ENCODE measurements around the gene LYVE1. TPM values are rescaled to one million over a fixed set of nuclear protein-coding genes. Genes with fewer than 3 reads are reported as not detected.

LYVE1 gene
- total RNA-seq, 1 donor from 2014 or later: not detected

DNA sequence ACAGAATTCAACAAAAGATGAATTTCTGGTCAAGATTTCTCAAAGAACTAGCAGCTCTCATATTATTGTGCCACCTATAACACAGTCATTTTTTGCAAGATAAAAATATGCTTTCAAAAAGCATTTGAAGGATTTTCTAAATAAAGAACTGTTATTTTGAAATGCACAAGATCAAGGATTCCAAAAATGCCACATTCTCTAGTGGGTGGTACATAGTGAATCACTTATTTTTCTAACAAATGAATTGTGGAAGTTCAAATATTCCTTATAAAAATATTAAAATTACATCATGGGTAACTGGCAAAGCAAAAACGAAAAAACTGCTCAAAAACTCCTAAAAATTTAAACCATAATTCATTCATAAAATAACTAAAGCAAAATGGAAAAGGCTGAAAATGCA, 29.5 kb downstream of the LYVE1 start:
- no peak overlapping the region for H3K4me3 ChIP-seq (ENCODE audit: low read depth, low read length)
- no peak for DNase-seq (ENCODE audit: low read depth)
- H3K36me3 ChIP-seq (ENCODE audit: control insufficient read depth, insufficient read depth, low read length): no peaks in the 10 kb centered on the region
- H3K27me3 ChIP-seq (ENCODE audit: control insufficient read depth, insufficient read depth, low read length): no peaks in the 10 kb centered on the region
- TF ChIP-seq, protein P1, sequence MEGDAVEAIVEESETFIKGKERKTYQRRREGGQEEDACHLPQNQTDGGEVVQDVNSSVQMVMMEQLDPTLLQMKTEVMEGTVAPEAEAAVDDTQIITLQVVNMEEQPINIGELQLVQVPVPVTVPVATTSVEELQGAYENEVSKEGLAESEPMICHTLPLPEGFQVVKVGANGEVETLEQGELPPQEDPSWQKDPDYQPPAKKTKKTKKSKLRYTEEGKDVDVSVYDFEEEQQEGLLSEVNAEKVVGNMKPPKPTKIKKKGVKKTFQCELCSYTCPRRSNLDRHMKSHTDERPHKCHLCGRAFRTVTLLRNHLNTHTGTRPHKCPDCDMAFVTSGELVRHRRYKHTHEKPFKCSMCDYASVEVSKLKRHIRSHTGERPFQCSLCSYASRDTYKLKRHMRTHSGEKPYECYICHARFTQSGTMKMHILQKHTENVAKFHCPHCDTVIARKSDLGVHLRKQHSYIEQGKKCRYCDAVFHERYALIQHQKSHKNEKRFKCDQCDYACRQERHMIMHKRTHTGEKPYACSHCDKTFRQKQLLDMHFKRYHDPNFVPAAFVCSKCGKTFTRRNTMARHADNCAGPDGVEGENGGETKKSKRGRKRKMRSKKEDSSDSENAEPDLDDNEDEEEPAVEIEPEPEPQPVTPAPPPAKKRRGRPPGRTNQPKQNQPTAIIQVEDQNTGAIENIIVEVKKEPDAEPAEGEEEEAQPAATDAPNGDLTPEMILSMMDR (IDR thresholded peaks at IDR 0.05; ENCODE audit: insufficient read depth, low read length, poor library complexity, severe bottlenecking): no peak

DNA sequence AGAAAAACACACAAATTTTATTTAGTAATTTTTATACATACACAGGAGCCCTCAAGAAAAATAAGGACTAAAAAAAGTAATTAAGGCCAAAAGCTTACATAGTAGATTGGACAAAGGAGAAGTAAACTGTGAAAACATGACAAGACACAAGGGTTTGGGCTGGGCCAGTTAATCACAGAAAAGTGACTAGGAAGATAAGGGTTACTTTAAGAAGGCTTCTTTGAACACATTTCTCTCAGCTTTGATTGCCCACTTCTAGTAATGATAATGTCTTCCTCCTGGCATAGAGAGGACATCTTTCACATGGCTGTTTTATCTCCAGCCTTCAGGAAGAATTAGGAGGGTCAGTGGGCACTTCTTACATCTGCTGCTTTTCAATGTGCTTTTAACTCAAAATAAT, 30.9 kb downstream of the LYVE1 start:
- Histone ChIP-seq H3K27me3 (ENCODE audit: control insufficient read depth, insufficient read depth, low read length) (no peaks in the 10 kb centered on the region), H3K36me3 (ENCODE audit: control insufficient read depth, insufficient read depth, low read length) (no peaks in the 10 kb centered on the region), H3K4me3 (ENCODE audit: low read depth, low read length) (no peak overlapping the region)
- TF ChIP-seq, protein P1 (IDR thresholded peaks at IDR 0.05; ENCODE audit: insufficient read depth, low read length, poor library complexity, severe bottlenecking): no peak
- DNase-seq (ENCODE audit: low read depth): no peak

DNA sequence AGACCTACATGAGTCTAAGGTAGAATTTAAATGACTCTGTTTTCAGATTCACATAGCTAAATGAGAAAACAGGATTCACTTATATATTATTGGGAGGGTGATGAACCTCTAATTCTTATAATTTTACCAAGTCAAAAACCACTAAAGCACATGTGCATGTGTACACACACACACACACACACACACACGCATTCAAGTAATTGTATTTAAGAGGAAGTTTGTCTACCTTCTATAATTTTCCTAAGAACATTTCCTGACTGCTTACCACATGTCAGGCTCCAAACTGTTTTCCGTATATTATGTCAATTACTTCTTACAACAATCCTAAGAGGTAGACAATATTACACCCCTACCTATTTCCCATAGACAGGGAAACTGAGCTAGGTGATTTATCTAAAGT, 34.1 kb downstream of the LYVE1 start:
- Histone ChIP-seq H3K36me3 (ENCODE audit: control insufficient read depth, insufficient read depth, low read length) (no peaks in the 10 kb centered on the region), H3K4me3 (ENCODE audit: low read depth, low read length) (no peak overlapping the region), H3K27me3 (ENCODE audit: control insufficient read depth, insufficient read depth, low read length) (no peaks in the 10 kb centered on the region)
- DNase-seq (ENCODE audit: low read depth): no peak
- TF ChIP-seq, protein P1 (IDR thresholded peaks at IDR 0.05; ENCODE audit: insufficient read depth, low read length, poor library complexity, severe bottlenecking): no peak

DNA sequence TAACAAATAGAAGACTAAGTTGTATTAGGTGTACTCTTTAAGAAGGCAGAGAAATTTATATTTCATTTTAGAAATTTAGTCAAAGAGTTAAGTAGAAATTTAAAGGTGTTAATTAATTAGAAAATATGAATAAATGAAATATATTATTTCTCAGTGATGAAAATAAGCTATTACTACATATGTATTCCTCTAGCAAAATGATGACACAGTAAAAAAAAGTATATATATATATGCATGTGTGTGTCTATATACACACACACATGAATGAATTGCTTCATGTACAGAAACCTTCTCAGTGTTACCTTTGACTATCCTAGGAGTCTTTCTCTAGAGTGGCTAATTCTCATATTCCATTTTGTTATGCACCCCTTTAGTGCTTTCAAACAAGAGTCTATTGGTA, 35.1 kb downstream of the LYVE1 start:
- H3K27me3 ChIP-seq (ENCODE audit: control insufficient read depth, insufficient read depth, low read length): no peaks in the 10 kb centered on the region
- TF ChIP-seq, protein P1 (IDR thresholded peaks at IDR 0.05; ENCODE audit: insufficient read depth, low read length, poor library complexity, severe bottlenecking): no peak
- H3K4me3 ChIP-seq (ENCODE audit: low read depth, low read length): no peak overlapping the region
- no peaks in the 10 kb centered on the region for H3K36me3 ChIP-seq (ENCODE audit: control insufficient read depth, insufficient read depth, low read length)
- no peak for DNase-seq (ENCODE audit: low read depth)

DNA sequence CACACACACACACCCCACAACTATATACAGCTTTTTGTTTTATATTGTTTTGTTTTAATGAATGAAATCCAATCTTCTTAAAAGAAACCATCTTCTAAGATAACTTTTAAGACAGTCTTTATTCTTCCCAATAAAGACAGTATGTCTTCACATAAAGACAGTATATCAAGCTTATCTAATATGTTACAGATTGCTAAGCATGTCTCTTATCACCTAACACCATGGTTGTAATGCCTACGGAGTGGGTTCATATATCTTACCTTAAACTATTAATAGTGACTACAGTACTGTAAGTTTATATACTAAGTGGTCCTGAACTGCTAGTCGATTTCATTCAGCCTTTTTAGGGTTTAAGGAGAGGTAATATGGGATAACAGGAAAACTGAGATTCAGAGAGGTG, 35.9 kb downstream of the LYVE1 start:
- H3K27me3 ChIP-seq (ENCODE audit: control insufficient read depth, insufficient read depth, low read length): no peaks in the 10 kb centered on the region
- no peak overlapping the region for H3K4me3 ChIP-seq (ENCODE audit: low read depth, low read length)
- no peaks in the 10 kb centered on the region for H3K36me3 ChIP-seq (ENCODE audit: control insufficient read depth, insufficient read depth, low read length)
- TF ChIP-seq, protein P1 (IDR thresholded peaks at IDR 0.05; ENCODE audit: insufficient read depth, low read length, poor library complexity, severe bottlenecking): no peak
- DNase-seq (ENCODE audit: low read depth): no peak

DNA sequence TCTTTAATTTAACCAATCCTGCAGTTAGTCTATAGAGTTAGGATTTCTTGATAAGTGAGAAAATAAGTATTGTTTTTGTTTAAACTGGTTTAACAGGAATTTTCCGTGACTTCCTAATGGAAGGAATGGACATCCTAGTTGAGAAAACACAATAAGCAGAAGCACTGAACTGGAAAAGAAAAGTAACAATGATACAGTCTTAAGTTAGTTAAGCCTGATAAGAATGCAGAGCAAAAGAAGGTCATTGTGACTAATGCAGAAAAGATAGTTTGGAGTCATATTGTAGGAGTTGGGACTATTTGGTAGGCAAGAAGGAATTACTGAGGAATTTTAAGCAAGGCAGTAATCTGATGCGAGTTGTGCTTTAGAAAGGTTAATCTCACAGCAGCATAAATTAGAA, 39.2 kb downstream of the LYVE1 start:
- Histone ChIP-seq H3K4me3 (ENCODE audit: low read depth, low read length) (no peak overlapping the region), H3K27me3 (ENCODE audit: control insufficient read depth, insufficient read depth, low read length) (no peaks in the 10 kb centered on the region), H3K36me3 (ENCODE audit: control insufficient read depth, insufficient read depth, low read length) (no peaks in the 10 kb centered on the region)
- DNase-seq (ENCODE audit: low read depth): no peak
- TF ChIP-seq, protein P1 (IDR thresholded peaks at IDR 0.05; ENCODE audit: insufficient read depth, low read length, poor library complexity, severe bottlenecking): no peak
